ENCODE data around the gene RPUSD1. TPM values are rescaled to one million over a fixed set of nuclear protein-coding genes. Genes with fewer than 3 reads are reported as not detected.
"Not testable (repeated sequence)": the region's sequence is repeated elsewhere in the genome, so short reads cannot be mapped to it uniquely, and the experiment has no call there.

Gene RPUSD1
- total and polyA plus RNA-seq, 9 donors = 11.1 to 18.6 (median 15.4) TPM; not detected in 1

- Histone ChIP-seq H3K27me3 (no peaks in the 10 kb centered on the region), H3K27ac (no peak overlapping the region), H3K36me3 (no peaks in the 10 kb centered on the region), H3K4me1 (ENCODE audit: insufficient read depth) (no peaks in the 10 kb centered on the region), H3K9me3 (peaks cover 0 to 4% of the 10 kb centered on the region in 2 donors), H3K4me3 (no peak overlapping the region)
- 91 to 97% (median 94%) methylated on average over 5 of the region's 5 CpGs for WGBS, 3 donors
- TF ChIP-seq POLR2A (IDR thresholded peaks at IDR 0.05) = no peak
- TF ChIP-seq EP300 (IDR thresholded peaks at IDR 0.05) = no peak
- no peak for TF ChIP-seq CTCF (IDR thresholded peaks at IDR 0.05)
- intact Hi-C loops (cut with DNase I) = no loop called here
- no peak for DNase-seq
Measured at GRCh38 chr16:756428-756827, 31.8 kb downstream of the RPUSD1 start.

GRCh38 chr16:754656-755055, 33.5 kb downstream of the RPUSD1 start:
- Histone ChIP-seq H3K27me3 (no peaks in the 10 kb centered on the region), H3K4me3 (no peak overlapping the region), H3K36me3 (no peaks in the 10 kb centered on the region), H3K4me1 (ENCODE audit: insufficient read depth) (no peaks in the 10 kb centered on the region), H3K9me3 (peaks cover 0 to 4% of the 10 kb centered on the region in 2 donors), H3K27ac (no peak overlapping the region)
- DNase-seq = no peak
- 55 to 76% (median 58%) methylated on average over 11 of the region's 11 CpGs for WGBS, 3 donors
- TF ChIP-seq EP300 (IDR thresholded peaks at IDR 0.05) (no peak), POLR2A (IDR thresholded peaks at IDR 0.05) (no peak), CTCF (IDR thresholded peaks at IDR 0.05) (no peak)
- intact Hi-C loops (cut with DNase I) = no loop called here

GRCh38 chr16:754121-754607, 34.0 kb downstream of the RPUSD1 start:
- H3K36me3 ChIP-seq; H3K4me1 ChIP-seq (ENCODE audit: insufficient read depth); H3K4me3 ChIP-seq; H3K27me3 ChIP-seq; H3K27ac ChIP-seq; H3K9me3 ChIP-seq; DNase-seq; intact Hi-C loops (cut with DNase I): not testable (repeated sequence)
- 81 to 87% (median 83%) methylated on average over 11 of the region's 11 CpGs for WGBS, 3 donors

- H3K27ac ChIP-seq = no peak overlapping the region
- no peak for TF ChIP-seq POLR2A (IDR thresholded peaks at IDR 0.05)
- no peak for TF ChIP-seq EP300 (IDR thresholded peaks at IDR 0.05)
- no peaks in the 10 kb centered on the region for H3K27me3 ChIP-seq
- H3K4me1 ChIP-seq (ENCODE audit: insufficient read depth) = no peaks in the 10 kb centered on the region
- DNase-seq = no peak
- 21 to 42% (median 29%) methylated on average over 10 of the region's 10 CpGs for WGBS, 3 donors
- peaks cover 0 to 4% of the 10 kb centered on the region in 2 donors for H3K9me3 ChIP-seq
- H3K4me3 ChIP-seq = no peak overlapping the region
- intact Hi-C loops (cut with DNase I) = no loop called here
- no peaks in the 10 kb centered on the region for H3K36me3 ChIP-seq
Measured at GRCh38 chr16:752007-752312, 36.2 kb downstream of the RPUSD1 start.

- Histone ChIP-seq H3K36me3 (no peaks in the 10 kb centered on the region), H3K27ac (no peak overlapping the region), H3K4me3 (no peak overlapping the region), H3K9me3 (peaks cover 0 to under 1% of the 10 kb centered on the region in 2 donors), H3K4me1 (ENCODE audit: insufficient read depth) (no peaks in the 10 kb centered on the region), H3K27me3 (no peaks in the 10 kb centered on the region)
- no peak for TF ChIP-seq POLR2A (IDR thresholded peaks at IDR 0.05)
- no peak for TF ChIP-seq CTCF (IDR thresholded peaks at IDR 0.05)
- TF ChIP-seq EP300 (IDR thresholded peaks at IDR 0.05) = no peak
- intact Hi-C loops (cut with DNase I) = no loop called here
- DNase-seq = no peak
- 52 to 60% (median 58%) methylated on average over 39 of the region's 39 CpGs for WGBS, 3 donors
Measured at GRCh38 chr16:751152-752006, 36.8 kb downstream of the RPUSD1 start.
